Trophoblast cell (in vitro differentiated cells and primary cell): ENCODE results near the gene GSG1L.

Experiments
- DNase-seq, 2 donors: peaks; one replicate each; pipeline ENCODE4 v3.0.0-alpha.2; 2016
- H2AFZ ChIP-seq: 2 replicates; pipeline ENCODE4 v1.6.1; 2013; ENCODE audit warnings: low read length, moderate library complexity, mild to moderate bottlenecking; ENCODE audit not compliant: insufficient read depth, poor library complexity
- H2AK5ac ChIP-seq: 2 replicates; pipeline ENCODE4 v1.6.1; 2013; ENCODE audit warnings: mild to moderate bottlenecking, low read length
- H2BK120ac ChIP-seq: 2 replicates; pipeline ENCODE4 v1.6.1; 2013; ENCODE audit warnings: low read length, mild to moderate bottlenecking, moderate library complexity; ENCODE audit not compliant: insufficient read depth, poor library complexity
- H2BK12ac ChIP-seq: 2 replicates; pipeline ENCODE4 v1.6.1; 2013; ENCODE audit warnings: mild to moderate bottlenecking, low read length, moderate library complexity
- H2BK5ac ChIP-seq: 2 replicates; pipeline ENCODE4 v1.6.1; 2013; ENCODE audit warnings: low read length, low read depth, moderate library complexity, mild to moderate bottlenecking; ENCODE audit not compliant: poor library complexity
- H3K14ac ChIP-seq: 2 replicates; pipeline ENCODE4 v1.6.1; 2013; ENCODE audit warnings: mild to moderate bottlenecking, low read length
- H3K18ac ChIP-seq: 2 replicates; pipeline ENCODE4 v1.6.1; 2013; ENCODE audit warnings: mild to moderate bottlenecking, low read length
- H3K23ac ChIP-seq: 2 replicates; pipeline ENCODE4 v1.6.1; 2013; ENCODE audit warnings: low read length
- H3K27ac ChIP-seq: 2 replicates; pipeline ENCODE4 v1.5.1; 2013; ENCODE audit warnings: low read depth, mild to moderate bottlenecking, inconsistent platforms, low read length, moderate library complexity
- H3K27me3 ChIP-seq: 2 replicates; pipeline ENCODE4 v1.6.1; 2013; ENCODE audit warnings: inconsistent platforms, mild to moderate bottlenecking, low read length, moderate library complexity; ENCODE audit not compliant: insufficient read depth
- H3K36me3 ChIP-seq, 2 experiments: 1 replicate in 1 of 2; 2 replicates in 1 of 2; pipeline ENCODE4 v1.6.1; 2013; ENCODE audit warnings: low read length in 2 of 2, mild to moderate bottlenecking in 2 of 2, moderate library complexity in 1 of 2; ENCODE audit not compliant: insufficient read depth in 2 of 2, control insufficient read depth in 1 of 2
- H3K4ac ChIP-seq: 2 replicates; pipeline ENCODE4 v1.6.1; 2013; ENCODE audit warnings: low read depth, mild to moderate bottlenecking, low read length, moderate library complexity
- H3K4me1 ChIP-seq, 2 experiments: 1 replicate in 1 of 2; 2 replicates in 1 of 2; pipeline ENCODE4 v1.6.1; 2013; ENCODE audit warnings: low read length in 2 of 2, mild to moderate bottlenecking in 2 of 2, moderate library complexity in 1 of 2; ENCODE audit not compliant: insufficient read depth in 2 of 2, control insufficient read depth in 1 of 2
- H3K4me2 ChIP-seq: 2 replicates; pipeline ENCODE4 v1.6.1; 2013; ENCODE audit warnings: inconsistent platforms, mild to moderate bottlenecking, low read length, moderate library complexity
- H3K4me3 ChIP-seq: 2 replicates; pipeline ENCODE4 v1.5.1; 2013; ENCODE audit warnings: mild to moderate bottlenecking, low read depth, low read length, inconsistent platforms
- H3K79me1 ChIP-seq: one replicate; pipeline ENCODE4 v1.6.1; 2013; ENCODE audit warnings: low read length
- H3K79me2 ChIP-seq: 2 replicates; pipeline ENCODE4 v1.6.1; 2013; ENCODE audit warnings: low read length, mild to moderate bottlenecking; ENCODE audit not compliant: control insufficient read depth, insufficient read depth, poor library complexity
- H3K9ac ChIP-seq: 2 replicates; pipeline ENCODE4 v1.6.1; 2013; ENCODE audit warnings: mild to moderate bottlenecking, low read length
- H3K9me3 ChIP-seq: 2 replicates; pipeline ENCODE4 v1.6.1; 2013; ENCODE audit warnings: low read depth, mild to moderate bottlenecking, control low read depth, inconsistent platforms, low read length; ENCODE audit not compliant: insufficient read depth
- H4K12ac ChIP-seq: 2 replicates; pipeline ENCODE4 v1.6.1; 2013; ENCODE audit warnings: low read depth, mild to moderate bottlenecking, low read length, moderate library complexity
- H4K8ac ChIP-seq: 2 replicates; pipeline ENCODE4 v1.6.1; 2013; ENCODE audit warnings: low read depth, mild to moderate bottlenecking, low read length, moderate library complexity
- H4K91ac ChIP-seq: one replicate; pipeline ENCODE4 v1.6.1; 2013; ENCODE audit warnings: low read depth, mild to moderate bottlenecking, low read length, moderate library complexity
- WGBS: extraction: QIAGEN DNeasy Blood & Tissue Kit; methylation state at CpG from one replicate; pipeline ENCODE4 v1.1.7; 2013; ENCODE audit warnings: missing lambda C conversion rate; ENCODE audit not compliant: insufficient read length, insufficient coverage; ENCODE audit errors: extremely low coverage; 5-methylcytosine and 5-hydroxymethylcytosine counted together

GSG1L gene

GRCh38 chr16:27769561-27770255, 293.8 kb downstream of the GSG1L start:
- H4K8ac ChIP-seq: peak overlapping the region; percentile 40
- H4K12ac ChIP-seq: no peak overlapping the region
- peak overlapping the region; percentile 0 for H2BK5ac ChIP-seq
- H3K79me2 ChIP-seq: no peaks in the 10 kb centered on the region
- H4K91ac ChIP-seq: peak overlapping the region; percentile 76
- H3K4me3 ChIP-seq: no peak overlapping the region
- H3K27ac ChIP-seq: peak overlapping the region; percentile 76
- peak overlapping the region; percentile 64 for H3K14ac ChIP-seq
- DNase-seq: peak; percentile 69 to 87
- H2AFZ ChIP-seq: no peak overlapping the region
- no peak overlapping the region for H3K23ac ChIP-seq
- no peak overlapping the region for H2AK5ac ChIP-seq
- peaks cover 11% of the 10 kb centered on the region for H3K79me1 ChIP-seq
- peaks cover 13 to 18% of the 10 kb centered on the region in 2 experiments for H3K36me3 ChIP-seq
- H2BK12ac ChIP-seq: peak overlapping the region; percentile 53
- no peak overlapping the region for H3K9ac ChIP-seq
- peak overlapping the region; percentile 37 for H3K18ac ChIP-seq
- no peaks in the 10 kb centered on the region for H3K27me3 ChIP-seq
- no peak overlapping the region for H3K4ac ChIP-seq
- no peak overlapping the region for H3K4me2 ChIP-seq
- no CpG with 5 or more reads among the region's 27 CpGs for WGBS
- H3K9me3 ChIP-seq: no peaks in the 10 kb centered on the region
- peak overlapping the region; percentile 65 for H2BK120ac ChIP-seq
- peaks cover 14 to 15% of the 10 kb centered on the region in 2 experiments for H3K4me1 ChIP-seq

GRCh38 chr16:27768651-27769272, 294.8 kb downstream of the GSG1L start:
- no peak overlapping the region for H2BK120ac ChIP-seq
- no peak overlapping the region for H3K4me3 ChIP-seq
- H3K23ac ChIP-seq: no peak overlapping the region
- no peak overlapping the region for H3K4me2 ChIP-seq
- no peaks in the 10 kb centered on the region for H3K79me2 ChIP-seq
- no peak overlapping the region for H2AFZ ChIP-seq
- H4K8ac ChIP-seq: no peak overlapping the region
- WGBS: no CpG with 5 or more reads among the region's 8 CpGs
- no peak overlapping the region for H2BK12ac ChIP-seq
- H3K27ac ChIP-seq: no peak overlapping the region
- no peaks in the 10 kb centered on the region for H3K9me3 ChIP-seq
- H3K79me1 ChIP-seq: peaks cover 11% of the 10 kb centered on the region
- H4K91ac ChIP-seq: peak overlapping the region; percentile 76
- peaks cover 13 to 18% of the 10 kb centered on the region in 2 experiments for H3K36me3 ChIP-seq
- no peak overlapping the region for H3K9ac ChIP-seq
- no peak overlapping the region for H2AK5ac ChIP-seq
- H2BK5ac ChIP-seq: no peak overlapping the region
- H4K12ac ChIP-seq: no peak overlapping the region
- H3K27me3 ChIP-seq: no peaks in the 10 kb centered on the region
- H3K4me1 ChIP-seq: peaks cover 14 to 15% of the 10 kb centered on the region in 2 experiments
- H3K18ac ChIP-seq: no peak overlapping the region
- H3K4ac ChIP-seq: no peak overlapping the region
- no peak overlapping the region for H3K14ac ChIP-seq
- no peak for DNase-seq

GRCh38 chr16:27767971-27768591, 295.4 kb downstream of the GSG1L start:
- peaks cover 11% of the 10 kb centered on the region for H3K79me1 ChIP-seq
- WGBS: no CpG with 5 or more reads among the region's 5 CpGs
- H3K36me3 ChIP-seq: peaks cover 13 to 18% of the 10 kb centered on the region in 2 experiments
- H2AFZ ChIP-seq: no peak overlapping the region
- no peak overlapping the region for H2BK12ac ChIP-seq
- H3K23ac ChIP-seq: no peak overlapping the region
- H3K9me3 ChIP-seq: no peaks in the 10 kb centered on the region
- H3K18ac ChIP-seq: no peak overlapping the region
- H3K27me3 ChIP-seq: no peaks in the 10 kb centered on the region
- no peak overlapping the region for H2BK5ac ChIP-seq
- H3K4me2 ChIP-seq: no peak overlapping the region
- H2BK120ac ChIP-seq: no peak overlapping the region
- no peak overlapping the region for H3K27ac ChIP-seq
- H3K9ac ChIP-seq: no peak overlapping the region
- no peak overlapping the region for H3K14ac ChIP-seq
- no peak overlapping the region for H3K4me3 ChIP-seq
- H3K79me2 ChIP-seq: no peaks in the 10 kb centered on the region
- no peak overlapping the region for H4K91ac ChIP-seq
- H2AK5ac ChIP-seq: no peak overlapping the region
- H4K12ac ChIP-seq: no peak overlapping the region
- H4K8ac ChIP-seq: no peak overlapping the region
- DNase-seq: no peak
- peaks cover 14 to 15% of the 10 kb centered on the region in 2 experiments for H3K4me1 ChIP-seq
- H3K4ac ChIP-seq: no peak overlapping the region

GRCh38 chr16:27767081-27767480, 296.4 kb downstream of the GSG1L start:
- H3K9ac ChIP-seq: no peak overlapping the region
- H4K12ac ChIP-seq: no peak overlapping the region
- H3K23ac ChIP-seq: no peak overlapping the region
- H3K9me3 ChIP-seq: no peaks in the 10 kb centered on the region
- no peak overlapping the region for H3K27ac ChIP-seq
- no peak overlapping the region for H4K8ac ChIP-seq
- no peak overlapping the region for H3K4me2 ChIP-seq
- H2AK5ac ChIP-seq: no peak overlapping the region
- H2BK5ac ChIP-seq: no peak overlapping the region
- peaks cover 11% of the 10 kb centered on the region for H3K79me1 ChIP-seq
- H3K4me3 ChIP-seq: no peak overlapping the region
- no peak overlapping the region for H3K14ac ChIP-seq
- H3K27me3 ChIP-seq: no peaks in the 10 kb centered on the region
- no CpG with 5 or more reads among the region's 7 CpGs for WGBS
- no peak overlapping the region for H3K4ac ChIP-seq
- no peaks in the 10 kb centered on the region for H3K79me2 ChIP-seq
- no peak overlapping the region for H2BK120ac ChIP-seq
- no peak overlapping the region for H4K91ac ChIP-seq
- H2BK12ac ChIP-seq: no peak overlapping the region
- DNase-seq: no peak
- H2AFZ ChIP-seq: no peak overlapping the region
- H3K36me3 ChIP-seq: peaks cover 14% of the 10 kb centered on the region in 2 experiments
- no peak overlapping the region for H3K18ac ChIP-seq
- H3K4me1 ChIP-seq: peaks cover 14 to 15% of the 10 kb centered on the region in 2 experiments
